Measurements from ENCODE around the gene PLN. TPM values are rescaled to one million over a fixed set of nuclear protein-coding genes. Genes with fewer than 3 reads are reported as not detected.

The PLN gene
- total RNA-seq, 1 experiment from 2014 or later = not detected

DNA sequence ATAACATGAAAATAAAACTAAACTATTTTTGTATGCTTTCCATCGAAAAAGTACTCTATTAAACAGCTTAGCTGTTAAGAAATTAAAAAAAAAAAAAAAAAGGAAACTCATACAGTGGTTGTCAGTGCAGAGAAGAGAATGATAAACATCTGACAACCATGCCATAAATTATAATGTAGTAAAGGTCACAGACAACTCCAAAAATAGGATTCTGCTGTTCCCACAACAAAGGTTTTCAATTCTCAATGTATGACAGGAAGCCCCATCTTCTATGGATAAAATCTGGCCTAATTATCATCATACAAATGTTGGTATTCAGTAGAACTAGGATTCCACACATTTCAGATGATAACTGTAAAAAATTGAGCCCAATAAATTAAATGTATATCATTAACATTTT, 5.0 kb downstream of the PLN start (continued):
- TF ChIP-seq, protein P1, sequence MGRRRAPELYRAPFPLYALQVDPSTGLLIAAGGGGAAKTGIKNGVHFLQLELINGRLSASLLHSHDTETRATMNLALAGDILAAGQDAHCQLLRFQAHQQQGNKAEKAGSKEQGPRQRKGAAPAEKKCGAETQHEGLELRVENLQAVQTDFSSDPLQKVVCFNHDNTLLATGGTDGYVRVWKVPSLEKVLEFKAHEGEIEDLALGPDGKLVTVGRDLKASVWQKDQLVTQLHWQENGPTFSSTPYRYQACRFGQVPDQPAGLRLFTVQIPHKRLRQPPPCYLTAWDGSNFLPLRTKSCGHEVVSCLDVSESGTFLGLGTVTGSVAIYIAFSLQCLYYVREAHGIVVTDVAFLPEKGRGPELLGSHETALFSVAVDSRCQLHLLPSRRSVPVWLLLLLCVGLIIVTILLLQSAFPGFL (CRISPR knock-in tag; IDR thresholded peaks at IDR 0.05; ENCODE audit: borderline replicate concordance) = no peak
- no peak for TF ChIP-seq ZNF138 (CRISPR knock-in tag; conservative IDR thresholded peaks at IDR 0.05)
- no peak for TF ChIP-seq ELF4 (CRISPR knock-in tag; IDR thresholded peaks at IDR 0.05; ENCODE audit: low read depth)
- no peak for TF ChIP-seq ZNF423 (CRISPR knock-in tag; IDR thresholded peaks at IDR 0.05)
- no peak for TF ChIP-seq ZNF219 (CRISPR knock-in tag; IDR thresholded peaks at IDR 0.05; ENCODE audit: borderline replicate concordance)

GRCh38 chr6:118554698-118555097, 6.6 kb downstream of the PLN start:
- no peak for DNase-seq (ENCODE audit: low spot score)
- TF ChIP-seq KAT7 (CRISPR knock-in tag; IDR thresholded peaks at IDR 0.05; ENCODE audit: borderline replicate concordance) (no peak), MYBL2 (CRISPR knock-in tag; IDR thresholded peaks at IDR 0.05) (no peak), ZNF219 (CRISPR knock-in tag; IDR thresholded peaks at IDR 0.05; ENCODE audit: borderline replicate concordance) (no peak)
- ATAC-seq = no peak
- no peaks in the 10 kb centered on the region for H3K27me3 Mint-ChIP-seq (ENCODE audit: low read depth)
- no peak overlapping the region for H3K27ac Mint-ChIP-seq
- no peaks in the 10 kb centered on the region for H3K9me3 Mint-ChIP-seq
- H3K4me3 Mint-ChIP-seq = no peak overlapping the region
- peaks cover 3% of the 10 kb centered on the region for H3K4me1 Mint-ChIP-seq
- ChIA-PET POLR2A (no interaction called here), CTCF (no interaction called here)
- H3K36me3 Mint-ChIP-seq = no peaks in the 10 kb centered on the region; the same call in 1 of the 2 replicates

- H3K9me3 Mint-ChIP-seq = no peaks in the 10 kb centered on the region
- ATAC-seq (no peak), DNase-seq (ENCODE audit: low spot score) (no peak)
- POLR2A ChIA-PET = no interaction called here
- no peaks in the 10 kb centered on the region; the same call in 1 of the 2 replicates for H3K36me3 Mint-ChIP-seq
- H3K27ac Mint-ChIP-seq = peak overlapping the region; percentile 43; the same call in 1 of the 2 replicates
- H3K27me3 Mint-ChIP-seq (ENCODE audit: low read depth) = no peaks in the 10 kb centered on the region
- H3K4me3 Mint-ChIP-seq = no peak overlapping the region
- CTCF ChIA-PET = no interaction called here
- no peaks in the 10 kb centered on the region for H3K4me1 Mint-ChIP-seq
- no peak for TF ChIP-seq TEAD1 (CRISPR knock-in tag; IDR thresholded peaks at IDR 0.05)
Observed at GRCh38 chr6:118558464-118559217, 10.5 kb downstream of the PLN start.

GRCh38 chr6:118559659-118560058, 11.6 kb downstream of the PLN start:
- POLR2A ChIA-PET = no interaction called here
- no peak overlapping the region for H3K27ac Mint-ChIP-seq
- no peak for ATAC-seq
- H3K36me3 Mint-ChIP-seq = no peaks in the 10 kb centered on the region; the same call in 1 of the 2 replicates
- no peak for DNase-seq (ENCODE audit: low spot score)
- no peaks in the 10 kb centered on the region for H3K9me3 Mint-ChIP-seq
- H3K4me1 Mint-ChIP-seq = no peaks in the 10 kb centered on the region
- H3K27me3 Mint-ChIP-seq (ENCODE audit: low read depth) = no peaks in the 10 kb centered on the region
- CTCF ChIA-PET = no interaction called here
- H3K4me3 Mint-ChIP-seq = no peak overlapping the region
- TF ChIP-seq FOXK1 (CRISPR knock-in tag; IDR thresholded peaks at IDR 0.05) = no peak
- TF ChIP-seq, protein P2, sequence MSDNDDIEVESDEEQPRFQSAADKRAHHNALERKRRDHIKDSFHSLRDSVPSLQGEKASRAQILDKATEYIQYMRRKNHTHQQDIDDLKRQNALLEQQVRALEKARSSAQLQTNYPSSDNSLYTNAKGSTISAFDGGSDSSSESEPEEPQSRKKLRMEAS (CRISPR knock-in tag; IDR thresholded peaks at IDR 0.05) = no peak
- TF ChIP-seq EMX1 (CRISPR knock-in tag; IDR thresholded peaks at IDR 0.05) = no peak
- TF ChIP-seq NR2C2 (CRISPR knock-in tag; IDR thresholded peaks at IDR 0.05) = no peak
- TF ChIP-seq, protein P3, sequence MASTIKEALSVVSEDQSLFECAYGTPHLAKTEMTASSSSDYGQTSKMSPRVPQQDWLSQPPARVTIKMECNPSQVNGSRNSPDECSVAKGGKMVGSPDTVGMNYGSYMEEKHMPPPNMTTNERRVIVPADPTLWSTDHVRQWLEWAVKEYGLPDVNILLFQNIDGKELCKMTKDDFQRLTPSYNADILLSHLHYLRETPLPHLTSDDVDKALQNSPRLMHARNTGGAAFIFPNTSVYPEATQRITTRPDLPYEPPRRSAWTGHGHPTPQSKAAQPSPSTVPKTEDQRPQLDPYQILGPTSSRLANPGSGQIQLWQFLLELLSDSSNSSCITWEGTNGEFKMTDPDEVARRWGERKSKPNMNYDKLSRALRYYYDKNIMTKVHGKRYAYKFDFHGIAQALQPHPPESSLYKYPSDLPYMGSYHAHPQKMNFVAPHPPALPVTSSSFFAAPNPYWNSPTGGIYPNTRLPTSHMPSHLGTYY (CRISPR knock-in tag; IDR thresholded peaks at IDR 0.05) = no peak
- TF ChIP-seq, protein P4, sequence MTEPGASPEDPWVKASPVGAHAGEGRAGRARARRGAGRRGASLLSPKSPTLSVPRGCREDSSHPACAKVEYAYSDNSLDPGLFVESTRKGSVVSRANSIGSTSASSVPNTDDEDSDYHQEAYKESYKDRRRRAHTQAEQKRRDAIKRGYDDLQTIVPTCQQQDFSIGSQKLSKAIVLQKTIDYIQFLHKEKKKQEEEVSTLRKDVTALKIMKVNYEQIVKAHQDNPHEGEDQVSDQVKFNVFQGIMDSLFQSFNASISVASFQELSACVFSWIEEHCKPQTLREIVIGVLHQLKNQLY (CRISPR knock-in tag; IDR thresholded peaks at IDR 0.05) = no peak
- no peak for TF ChIP-seq ZBTB43 (CRISPR knock-in tag; IDR thresholded peaks at IDR 0.05)
- no peak for TF ChIP-seq ZNF121 (CRISPR knock-in tag; IDR thresholded peaks at IDR 0.05)
- TF ChIP-seq RELA (CRISPR knock-in tag; IDR thresholded peaks at IDR 0.05; ENCODE audit: borderline replicate concordance) = no peak
- TF ChIP-seq TP53 (CRISPR knock-in tag; IDR thresholded peaks at IDR 0.05) = no peak
- TF ChIP-seq, protein P5, sequence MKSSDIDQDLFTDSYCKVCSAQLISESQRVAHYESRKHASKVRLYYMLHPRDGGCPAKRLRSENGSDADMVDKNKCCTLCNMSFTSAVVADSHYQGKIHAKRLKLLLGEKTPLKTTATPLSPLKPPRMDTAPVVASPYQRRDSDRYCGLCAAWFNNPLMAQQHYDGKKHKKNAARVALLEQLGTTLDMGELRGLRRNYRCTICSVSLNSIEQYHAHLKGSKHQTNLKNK (CRISPR knock-in tag; IDR thresholded peaks at IDR 0.05) = no peak
- TF ChIP-seq CREB1 (CRISPR knock-in tag; IDR thresholded peaks at IDR 0.05) = no peak

Measured in WTC11 (cell line).